ENCODE measurements around the gene POU2AF2.
"Not testable (repeated sequence)": the region's sequence is repeated elsewhere in the genome, so short reads cannot be mapped to it uniquely, and the experiment has no call there.

The POU2AF2 gene

GRCh38 chr11:111209543-111210355 is 35.8 kb upstream of the POU2AF2 start:
- H3K4me3 ChIP-seq (replicated peaks; ENCODE audit: low read depth, low read length), result no peak overlapping the region
- no peak for TF ChIP-seq CTCF (IDR thresholded peaks at IDR 0.05; ENCODE audit: low read length, missing control alignments)
- no peak for DNase-seq (ENCODE audit: low read depth)

GRCh38 chr11:111213256-111213655 is 32.3 kb upstream of the POU2AF2 start:
- no peak for DNase-seq (ENCODE audit: low read depth)
- no peak for TF ChIP-seq CTCF (IDR thresholded peaks at IDR 0.05; ENCODE audit: low read length, missing control alignments)
- no peak overlapping the region for H3K4me3 ChIP-seq (replicated peaks; ENCODE audit: low read depth, low read length)

- no peak for TF ChIP-seq CTCF (IDR thresholded peaks at IDR 0.05; ENCODE audit: low read length, missing control alignments)
- no peak for DNase-seq (ENCODE audit: low read depth)
Measured at GRCh38 chr11:111220721-111221120, 24.8 kb upstream of the POU2AF2 start.

GRCh38 chr11:111221208-111221607 is 24.3 kb upstream of the POU2AF2 start:
- no peak for TF ChIP-seq CTCF (IDR thresholded peaks at IDR 0.05; ENCODE audit: low read length, missing control alignments)

More at GRCh38 chr11:111220721-111221120, 24.8 kb upstream of the POU2AF2 start:
- H3K4me3 ChIP-seq (replicated peaks; ENCODE audit: low read depth, low read length), result no peak overlapping the region

GRCh38 chr11:111221936-111222335 is 23.6 kb upstream of the POU2AF2 start:
- H3K4me3 ChIP-seq (replicated peaks; ENCODE audit: low read depth, low read length); DNase-seq (ENCODE audit: low read depth): not testable (repeated sequence)

More at GRCh38 chr11:111221208-111221607, 24.3 kb upstream of the POU2AF2 start:
- no peak overlapping the region for H3K4me3 ChIP-seq (replicated peaks; ENCODE audit: low read depth, low read length)
- DNase-seq (ENCODE audit: low read depth), result no peak

- H3K4me3 ChIP-seq (replicated peaks; ENCODE audit: low read depth, low read length); DNase-seq (ENCODE audit: low read depth): not testable (repeated sequence)
Measured at GRCh38 chr11:111222821-111223455, 22.6 kb upstream of the POU2AF2 start.

- H3K4me3 ChIP-seq (replicated peaks; ENCODE audit: low read depth, low read length), result no peak overlapping the region
- DNase-seq (ENCODE audit: low read depth), result no peak
- TF ChIP-seq CTCF (IDR thresholded peaks at IDR 0.05; ENCODE audit: low read length, missing control alignments), result no peak
Measured at GRCh38 chr11:111225881-111226280, 19.6 kb upstream of the POU2AF2 start.

GRCh38 chr11:111229604-111230003 is 15.9 kb upstream of the POU2AF2 start:
- H3K4me3 ChIP-seq (replicated peaks; ENCODE audit: low read depth, low read length), result no peak overlapping the region
- no peak for TF ChIP-seq CTCF (IDR thresholded peaks at IDR 0.05; ENCODE audit: low read length, missing control alignments)
- DNase-seq (ENCODE audit: low read depth), result no peak
